Central memory CD4-positive, alpha-beta T cell (primary cell): ENCODE data around the gene DHPS.
"Not testable (repeated sequence)": the region's sequence is repeated elsewhere in the genome, so short reads cannot be mapped to it uniquely, and the experiment has no call there.

Experiments used
- DNase-seq: peaks from one replicate; pipeline ENCODE4 v3.0.0; 2022

The DHPS gene

GRCh38 chr19:12670159-12670928 is 11.3 kb downstream of the DHPS start:
- no peak for DNase-seq

- peak; percentile 75 for DNase-seq
Measured at GRCh38 chr19:12669270-12670158, 12.2 kb downstream of the DHPS start.

- peak; percentile 65 for DNase-seq
Measured at GRCh38 chr19:12668932-12669269, 12.8 kb downstream of the DHPS start.

- no peak for DNase-seq
Measured at GRCh38 chr19:12668346-12668745, 13.3 kb downstream of the DHPS start.

GRCh38 chr19:12667731-12668302 is 13.9 kb downstream of the DHPS start:
- DNase-seq: no peak

- DNase-seq: peak; percentile 73
Measured at GRCh38 chr19:12666265-12667048, 15.2 kb downstream of the DHPS start, which contains the start of the genes MAN2B1 and WDR83. Gene MAN2B1, minus strand, starts transcription at chr19:12666742. Its CDS starts 41 bp downstream, at chr19:12666701. Gene WDR83, plus strand, starts transcription at chr19:12666807. Its CDS starts 2,984 bp downstream, at chr19:12669791.

- DNase-seq: no peak
Measured at GRCh38 chr19:12665671-12666264, 15.9 kb downstream of the DHPS start.

- DNase-seq: peak; percentile 54
Measured at GRCh38 chr19:12665281-12665573, 16.5 kb downstream of the DHPS start.

GRCh38 chr19:12664406-12665280 is 17.0 kb downstream of the DHPS start:
- no peak for DNase-seq

- no peak for DNase-seq
Measured at GRCh38 chr19:12660980-12661379, 20.7 kb downstream of the DHPS start.

- DNase-seq: no peak
Measured at GRCh38 chr19:12657966-12658365, 23.7 kb downstream of the DHPS start.

- DNase-seq: no peak
Measured at GRCh38 chr19:12656899-12657571, 24.6 kb downstream of the DHPS start.

- DNase-seq: no peak
Measured at GRCh38 chr19:12655546-12655945, 26.1 kb downstream of the DHPS start.

- DNase-seq: no peak
Measured at GRCh38 chr19:12652219-12652618, 29.5 kb downstream of the DHPS start.

GRCh38 chr19:12649941-12650340 is 31.7 kb downstream of the DHPS start:
- DNase-seq: no peak

- DNase-seq: no peak
Measured at GRCh38 chr19:12648088-12648487, 33.6 kb downstream of the DHPS start.

GRCh38 chr19:12647490-12648071 is 34.1 kb downstream of the DHPS start:
- no peak for DNase-seq

GRCh38 chr19:12647047-12647446 is 34.6 kb downstream of the DHPS start:
- DNase-seq: no peak

GRCh38 chr19:12646551-12646950 is 35.1 kb downstream of the DHPS start:
- DNase-seq: no peak

GRCh38 chr19:12643716-12644115 is 38.0 kb downstream of the DHPS start:
- not testable (repeated sequence) for DNase-seq
